Amygdala (tissue), 56 donors: Measurements from ENCODE around the gene SMC4.
A peak's percentile ranks its signal among the peaks of the same experiment; 100 is the strongest.

ENCODE experiments used
- DNase-seq, 56 donors: peaks; one replicate each; lab custom pipeline; 2025; lab: John Stamatoyannopoulos, UW

Gene SMC4

GRCh38 chr3:160393346-160394008 is 6.0 kb upstream of the SMC4 start:
- DNase-seq = no peak

GRCh38 chr3:160394009-160394392 is 5.4 kb upstream of the SMC4 start:
- no peak for DNase-seq

GRCh38 chr3:160395297-160395696 is 4.2 kb upstream of the SMC4 start:
- no peak for DNase-seq

- no peak for DNase-seq
Measured at GRCh38 chr3:160398820-160399124, 678 bp upstream of the SMC4 start.

GRCh38 chr3:160400030-160400701 is 716 bp downstream of the SMC4 start:
- peak in 10 of 56 donors; percentile 7 to 55 (median 36) for DNase-seq

- peak in 2 of 56 donors; percentile 10 to 17 for DNase-seq
Measured at GRCh38 chr3:160400702-160401150, 1.3 kb downstream of the SMC4 start.

GRCh38 chr3:160401291-160402095 is 2.0 kb downstream of the SMC4 start:
- DNase-seq = no peak

- DNase-seq = no peak
Measured at GRCh38 chr3:160402221-160403027, 3.0 kb downstream of the SMC4 start.

GRCh38 chr3:160403028-160403545 is 3.6 kb downstream of the SMC4 start:
- no peak for DNase-seq

- DNase-seq = no peak
Measured at GRCh38 chr3:160403796-160404470, 4.5 kb downstream of the SMC4 start.

- DNase-seq = no peak
Measured at GRCh38 chr3:160409812-160410610, 10.6 kb downstream of the SMC4 start.

GRCh38 chr3:160412477-160412876 is 13.0 kb downstream of the SMC4 start:
- no peak for DNase-seq

- peak in 37 of 56 donors; percentile 1 to 78 (median 27) for DNase-seq
Measured at GRCh38 chr3:160413613-160414248, 14.3 kb downstream of the SMC4 start.

- DNase-seq = no peak
Measured at GRCh38 chr3:160417311-160417710, 17.9 kb downstream of the SMC4 start.

- no peak for DNase-seq
Measured at GRCh38 chr3:160427832-160428424, 28.5 kb downstream of the SMC4 start.

- DNase-seq = no peak
Measured at GRCh38 chr3:160434071-160434470, 34.6 kb downstream of the SMC4 start.

- no peak for DNase-seq
Measured at GRCh38 chr3:160435095-160435494, 35.6 kb downstream of the SMC4 start.

GRCh38 chr3:160435747-160436146 is 36.3 kb downstream of the SMC4 start:
- no peak for DNase-seq
